ENCODE measurements around the gene OR2AJ1. TPM values are rescaled to one million over a fixed set of nuclear protein-coding genes. Genes with fewer than 3 reads are reported as not detected.

OR2AJ1 gene
- total RNA-seq (not detected), polyA plus RNA-seq (ENCODE audit: insufficient read depth in 1 of 8, insufficient read length in 8 of 8, low replicate concordance in 1 of 8) (not detected)
- long read RNA-seq, donor 1, result 0 reads
- long read RNA-seq, donor 2, result 0 reads
- long read RNA-seq, donor 3, result 0 reads
- long read RNA-seq, donor 4, result 0 reads
- long read RNA-seq, donor 5, result 0 reads
- long read RNA-seq, donor 6, result 0 reads
- long read RNA-seq, donor 7, result 0 reads
- long read RNA-seq, donor 8, result 0 reads
- long read RNA-seq, donor 9, result 0 reads
- long read RNA-seq, donor 10, result 0 reads
- long read RNA-seq, donor 11, result 0 reads

DNA sequence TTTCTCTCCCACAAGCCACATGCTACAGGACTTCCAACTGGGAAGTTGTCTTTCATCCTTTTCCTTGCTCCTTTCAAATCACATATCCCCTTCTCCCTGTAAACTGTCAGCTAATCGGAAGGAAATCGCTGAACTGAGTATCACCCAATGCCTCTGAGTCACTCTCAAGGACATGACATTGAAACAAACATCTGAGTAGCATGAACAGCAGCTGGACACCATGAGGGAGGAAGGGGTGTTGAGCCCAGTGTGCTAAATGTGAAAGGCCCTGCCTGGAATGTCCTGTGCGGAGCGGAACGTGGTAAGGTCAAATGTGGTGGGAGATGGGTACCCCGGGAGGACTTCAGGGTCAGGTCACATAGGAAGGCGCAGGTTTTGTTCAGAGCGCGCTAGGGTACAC lies at the start of gene OR2AJ1:
TSS of gene OR2AJ1 (plus strand) at position 22 of the 400 bp plus-strand sequence. CDS start 8,880 bp downstream, outside the sequence.
- peaks cover 7% of the 10 kb centered on the region for H3K9me3 ChIP-seq (replicated peaks; ENCODE audit: control insufficient read depth, low read depth, low read length)
- WGBS (ENCODE audit: insufficient coverage), result 86% methylated on average over 7 of the region's 9 CpGs

DNA sequence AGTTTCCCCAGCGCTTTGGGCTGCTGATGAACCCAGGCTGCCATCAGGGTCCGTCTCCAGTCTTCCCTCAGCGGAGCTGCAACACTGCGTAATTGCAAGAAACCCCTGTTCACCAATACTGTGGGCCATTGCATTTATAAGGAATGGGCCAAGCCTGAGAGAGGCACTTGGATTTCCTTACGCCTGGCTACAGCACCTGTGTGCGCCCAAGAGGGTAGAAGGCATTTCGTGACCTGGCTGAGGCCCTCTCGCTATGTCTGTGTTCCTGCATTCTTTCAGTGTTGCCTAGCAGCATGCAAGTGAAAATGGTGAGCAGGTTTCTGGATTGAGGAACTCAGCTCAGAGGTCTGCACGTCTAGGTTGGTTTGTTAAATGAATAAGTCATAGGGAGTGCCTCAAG lies 41.3 kb upstream of the OR2AJ1 start:
- Histone ChIP-seq H3K36me3 (ENCODE audit: control insufficient read depth, insufficient read depth, low read length) (no peaks in the 10 kb centered on the region), H3K27me3 (ENCODE audit: control insufficient read depth, insufficient read depth, low read length) (no peaks in the 10 kb centered on the region)
- WGBS (ENCODE audit: insufficient coverage), result 83% methylated on average over 6 of the region's 9 CpGs

More for the DNA sequence above, at the start of gene OR2AJ1:
- H3K4me1 ChIP-seq (ENCODE audit: control insufficient read depth, insufficient read depth, low read length), result no peaks in the 10 kb centered on the region
- no peak within 1 kb of the TSS for H3K4me3 ChIP-seq (ENCODE audit: low read length)
- no peak for DNase-seq
- H3K36me3 ChIP-seq (ENCODE audit: control insufficient read depth, insufficient read depth, low read length), result no peaks in the 10 kb centered on the region
- H3K27ac ChIP-seq (ENCODE audit: low read length), result no peak within 1 kb of the TSS
- H3K27me3 ChIP-seq (ENCODE audit: control insufficient read depth, insufficient read depth, low read length), result no peaks in the 10 kb centered on the region

DNA sequence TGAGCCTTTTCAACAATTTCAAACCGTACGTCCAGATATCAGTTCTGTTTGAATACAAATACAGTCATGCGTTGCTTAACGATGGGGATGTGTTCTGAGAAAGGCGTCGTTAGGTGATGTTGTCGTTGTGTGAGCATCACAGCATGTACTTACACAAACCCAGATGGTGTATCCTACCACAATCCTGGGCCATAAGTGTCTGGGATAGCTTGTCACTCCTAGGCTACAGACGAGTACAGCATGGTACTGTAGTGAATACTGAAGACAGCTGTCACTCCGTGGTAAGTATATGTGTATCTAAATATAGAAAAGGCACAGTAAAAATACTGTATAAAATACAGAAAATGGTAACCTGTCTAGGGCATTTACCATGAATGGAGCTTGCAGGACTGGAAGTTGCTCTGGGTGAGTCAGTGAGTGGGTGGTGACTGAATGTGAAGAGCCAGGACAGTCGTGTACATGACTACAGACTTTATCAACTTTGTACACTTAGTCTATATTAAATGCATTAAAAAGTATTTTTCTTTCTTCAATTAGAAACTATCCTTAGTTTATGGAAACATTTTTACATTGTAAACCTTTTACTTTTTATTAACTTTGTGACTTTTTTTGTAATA lies 39.8 kb upstream of the OR2AJ1 start:
- H3K4me1 ChIP-seq (ENCODE audit: control insufficient read depth, insufficient read depth, low read length), result no peaks in the 10 kb centered on the region
- no peaks in the 10 kb centered on the region for H3K36me3 ChIP-seq (ENCODE audit: control insufficient read depth, insufficient read depth, low read length)
- no peak overlapping the region for H3K27ac ChIP-seq (ENCODE audit: low read length)
- H3K4me3 ChIP-seq (ENCODE audit: low read length), result no peak overlapping the region
- WGBS (ENCODE audit: insufficient coverage), result 80% methylated on average over 2 of the region's 10 CpGs
- no peak for DNase-seq
- H3K27me3 ChIP-seq (ENCODE audit: control insufficient read depth, insufficient read depth, low read length), result no peaks in the 10 kb centered on the region
- H3K9me3 ChIP-seq (replicated peaks; ENCODE audit: control insufficient read depth, low read depth, low read length), result peaks cover 7% of the 10 kb centered on the region

More for the DNA sequence above, 41.3 kb upstream of the OR2AJ1 start:
- Histone ChIP-seq H3K27ac (ENCODE audit: low read length) (no peak overlapping the region), H3K4me3 (ENCODE audit: low read length) (no peak overlapping the region), H3K9me3 (replicated peaks; ENCODE audit: control insufficient read depth, low read depth, low read length) (peaks cover 12% of the 10 kb centered on the region), H3K4me1 (ENCODE audit: control insufficient read depth, insufficient read depth, low read length) (no peaks in the 10 kb centered on the region)
- DNase-seq, result no peak

GRCh38 chr1:247895163-247895637 lies 29.5 kb upstream of the OR2AJ1 start, which contains the start of gene OR2W3:
OR2W3 (plus strand) TSS chr1:247895587; CDS start chr1:247895587, 0 bp downstream.
- Histone ChIP-seq H3K27ac (ENCODE audit: low read length) (no peak within 1 kb of the TSS), H3K9me3 (replicated peaks; ENCODE audit: control insufficient read depth, low read depth, low read length) (peaks cover 18% of the 10 kb centered on the region), H3K27me3 (ENCODE audit: control insufficient read depth, insufficient read depth, low read length) (no peaks in the 10 kb centered on the region), H3K4me1 (ENCODE audit: control insufficient read depth, insufficient read depth, low read length) (no peaks in the 10 kb centered on the region), H3K36me3 (ENCODE audit: control insufficient read depth, insufficient read depth, low read length) (no peaks in the 10 kb centered on the region), H3K4me3 (ENCODE audit: low read length) (no peak within 1 kb of the TSS)
- no peak for DNase-seq
- WGBS (ENCODE audit: insufficient coverage), result no CpG with 5 or more reads among the region's 2 CpGs

DNA sequence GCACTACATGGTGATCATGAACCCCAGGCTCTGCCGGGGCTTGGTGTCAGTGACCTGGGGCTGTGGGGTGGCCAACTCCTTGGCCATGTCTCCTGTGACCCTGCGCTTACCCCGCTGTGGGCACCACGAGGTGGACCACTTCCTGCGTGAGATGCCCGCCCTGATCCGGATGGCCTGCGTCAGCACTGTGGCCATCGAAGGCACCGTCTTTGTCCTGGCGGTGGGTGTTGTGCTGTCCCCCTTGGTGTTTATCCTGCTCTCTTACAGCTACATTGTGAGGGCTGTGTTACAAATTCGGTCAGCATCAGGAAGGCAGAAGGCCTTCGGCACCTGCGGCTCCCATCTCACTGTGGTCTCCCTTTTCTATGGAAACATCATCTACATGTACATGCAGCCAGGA lies 28.7 kb upstream of the OR2AJ1 start:
- WGBS (ENCODE audit: insufficient coverage), result 93% methylated on average over 10 of the region's 14 CpGs
- Histone ChIP-seq H3K4me3 (ENCODE audit: low read length) (no peak overlapping the region), H3K36me3 (ENCODE audit: control insufficient read depth, insufficient read depth, low read length) (no peaks in the 10 kb centered on the region), H3K9me3 (replicated peaks; ENCODE audit: control insufficient read depth, low read depth, low read length) (peaks cover 22% of the 10 kb centered on the region), H3K27ac (ENCODE audit: low read length) (no peak overlapping the region), H3K4me1 (ENCODE audit: control insufficient read depth, insufficient read depth, low read length) (no peaks in the 10 kb centered on the region), H3K27me3 (ENCODE audit: control insufficient read depth, insufficient read depth, low read length) (no peaks in the 10 kb centered on the region)
- no peak for DNase-seq

DNA sequence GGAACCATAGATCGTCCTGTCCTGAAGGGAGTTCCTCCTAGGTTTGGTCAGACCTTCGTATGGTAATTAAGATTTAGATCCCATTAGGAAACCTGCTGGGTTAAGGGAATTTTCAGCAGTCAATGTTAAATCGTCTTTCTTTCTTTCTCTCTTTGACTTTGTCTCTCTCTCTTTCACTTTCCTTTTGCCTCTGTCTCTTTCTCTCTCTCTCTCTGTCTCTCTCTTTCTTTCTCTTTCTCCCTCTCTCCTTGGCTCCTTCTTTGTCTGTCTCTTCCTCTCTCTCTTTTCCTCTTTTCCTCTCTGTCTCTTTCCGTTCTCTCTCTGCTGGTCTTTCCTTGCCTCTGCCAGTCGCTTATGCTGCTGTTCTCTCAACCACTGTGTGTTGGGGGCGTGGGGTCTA lies 20.6 kb upstream of the OR2AJ1 start:
- no peak for DNase-seq
- H3K4me3 ChIP-seq (ENCODE audit: low read length), result no peak overlapping the region
- no peak overlapping the region for H3K27ac ChIP-seq (ENCODE audit: low read length)
- peaks cover 23% of the 10 kb centered on the region for H3K9me3 ChIP-seq (replicated peaks; ENCODE audit: control insufficient read depth, low read depth, low read length)
- H3K4me1 ChIP-seq (ENCODE audit: control insufficient read depth, insufficient read depth, low read length), result no peaks in the 10 kb centered on the region
- H3K36me3 ChIP-seq (ENCODE audit: control insufficient read depth, insufficient read depth, low read length), result no peaks in the 10 kb centered on the region
- H3K27me3 ChIP-seq (ENCODE audit: control insufficient read depth, insufficient read depth, low read length), result no peaks in the 10 kb centered on the region
- WGBS (ENCODE audit: insufficient coverage), result 78% methylated on average over 1 of the region's 6 CpGs

GRCh38 chr1:247905181-247905580 lies 19.5 kb upstream of the OR2AJ1 start:
- Histone ChIP-seq H3K4me3 (ENCODE audit: low read length) (no peak overlapping the region), H3K4me1 (ENCODE audit: control insufficient read depth, insufficient read depth, low read length) (no peaks in the 10 kb centered on the region), H3K27ac (ENCODE audit: low read length) (no peak overlapping the region), H3K27me3 (ENCODE audit: control insufficient read depth, insufficient read depth, low read length) (no peaks in the 10 kb centered on the region), H3K9me3 (replicated peaks; ENCODE audit: control insufficient read depth, low read depth, low read length) (peaks cover 23% of the 10 kb centered on the region), H3K36me3 (ENCODE audit: control insufficient read depth, insufficient read depth, low read length) (no peaks in the 10 kb centered on the region)
- 95% methylated on average over 9 of the region's 13 CpGs for WGBS (ENCODE audit: insufficient coverage)
- DNase-seq, result no peak

DNA sequence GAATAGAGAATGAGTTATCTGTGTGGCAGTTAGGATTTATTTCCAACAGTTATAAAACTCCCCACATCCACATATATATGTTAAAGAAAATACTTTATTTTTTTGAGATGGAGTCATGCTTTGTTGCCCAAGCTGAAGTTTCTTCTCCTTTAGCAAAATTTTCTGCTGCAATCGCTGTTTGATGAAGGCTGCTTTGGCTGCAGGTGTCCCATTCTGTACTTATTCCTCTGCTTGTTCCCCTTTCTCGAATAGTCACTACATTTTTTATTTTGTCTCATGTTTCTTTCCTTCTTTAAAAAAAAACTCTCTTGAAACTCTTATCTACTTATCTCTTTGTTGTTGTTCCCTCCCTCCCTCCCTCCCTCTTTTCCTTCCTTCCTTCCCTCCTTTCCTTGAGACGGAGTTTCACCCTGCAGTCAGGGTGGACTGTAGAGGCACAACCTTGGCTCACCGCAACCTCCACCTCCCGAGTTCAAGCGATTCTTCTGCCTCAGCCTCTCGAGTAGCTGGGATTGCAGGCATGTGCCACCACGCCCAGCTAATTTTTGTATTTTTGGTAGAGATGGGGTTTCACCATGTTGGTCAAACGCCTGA lies 18.7 kb upstream of the OR2AJ1 start:
- no peak for DNase-seq
- no peaks in the 10 kb centered on the region for H3K4me1 ChIP-seq (ENCODE audit: control insufficient read depth, insufficient read depth, low read length)
- H3K36me3 ChIP-seq (ENCODE audit: control insufficient read depth, insufficient read depth, low read length), result no peaks in the 10 kb centered on the region
- no peaks in the 10 kb centered on the region for H3K27me3 ChIP-seq (ENCODE audit: control insufficient read depth, insufficient read depth, low read length)
- WGBS (ENCODE audit: insufficient coverage), result 87% methylated on average over 4 of the region's 9 CpGs
- H3K9me3 ChIP-seq (replicated peaks; ENCODE audit: control insufficient read depth, low read depth, low read length), result peaks cover 24% of the 10 kb centered on the region
- no peak overlapping the region for H3K27ac ChIP-seq (ENCODE audit: low read length)
- no peak overlapping the region for H3K4me3 ChIP-seq (ENCODE audit: low read length)

DNA sequence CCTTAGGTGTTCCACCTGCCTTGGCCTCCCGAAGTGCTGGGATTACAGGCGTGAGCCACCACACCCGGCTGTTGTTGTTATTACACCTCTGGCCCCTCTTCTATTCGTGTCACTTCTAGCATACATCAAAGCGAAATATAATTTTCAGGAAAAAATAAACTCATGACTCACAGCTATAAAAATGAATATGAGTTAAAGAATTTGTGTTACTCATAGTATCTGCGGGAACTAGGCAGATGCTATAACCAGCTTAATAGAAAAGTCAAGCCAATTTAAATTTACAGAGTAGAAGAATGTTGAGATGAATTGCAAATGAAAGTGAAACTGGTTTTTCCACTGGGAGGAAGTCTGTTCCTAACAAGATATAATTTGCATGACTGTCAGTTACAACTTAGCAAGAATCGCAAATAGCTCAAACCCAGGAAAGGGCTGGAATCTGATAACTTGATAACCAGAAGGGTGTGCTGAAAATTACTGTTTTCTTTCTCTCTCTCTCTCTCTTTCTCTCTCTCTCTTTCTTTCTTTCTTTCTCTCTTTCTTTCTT lies 18.1 kb upstream of the OR2AJ1 start:
- H3K9me3 ChIP-seq (replicated peaks; ENCODE audit: control insufficient read depth, low read depth, low read length), result peaks cover 24% of the 10 kb centered on the region
- DNase-seq, result peak; percentile 9
- no peaks in the 10 kb centered on the region for H3K36me3 ChIP-seq (ENCODE audit: control insufficient read depth, insufficient read depth, low read length)
- WGBS (ENCODE audit: insufficient coverage), result no CpG with 5 or more reads among the region's 7 CpGs
- no peak overlapping the region for H3K27ac ChIP-seq (ENCODE audit: low read length)
- H3K4me3 ChIP-seq (ENCODE audit: low read length), result no peak overlapping the region
- no peaks in the 10 kb centered on the region for H3K4me1 ChIP-seq (ENCODE audit: control insufficient read depth, insufficient read depth, low read length)
- H3K27me3 ChIP-seq (ENCODE audit: control insufficient read depth, insufficient read depth, low read length), result no peaks in the 10 kb centered on the region

DNA sequence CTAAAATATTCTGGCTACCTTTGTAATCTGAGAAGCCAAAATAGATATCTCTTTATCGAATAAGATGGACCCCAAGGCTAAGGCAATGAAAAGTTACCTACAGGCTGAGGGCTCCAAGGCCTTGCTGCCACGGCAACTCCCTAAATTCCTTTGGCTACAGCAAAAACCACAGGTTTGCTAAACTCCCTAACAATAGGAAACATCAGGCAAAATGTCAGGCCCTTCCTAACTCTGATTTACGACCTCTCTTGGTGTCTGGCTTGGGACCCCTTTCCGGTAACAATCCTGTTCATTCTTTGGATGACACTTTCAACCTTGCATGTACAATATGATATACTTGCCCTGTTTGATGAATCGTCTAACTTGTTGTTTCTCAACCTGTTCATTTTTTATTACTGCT lies 15.9 kb upstream of the OR2AJ1 start:
- Histone ChIP-seq H3K27ac (ENCODE audit: low read length) (no peak overlapping the region), H3K36me3 (ENCODE audit: control insufficient read depth, insufficient read depth, low read length) (no peaks in the 10 kb centered on the region), H3K27me3 (ENCODE audit: control insufficient read depth, insufficient read depth, low read length) (no peaks in the 10 kb centered on the region), H3K9me3 (replicated peaks; ENCODE audit: control insufficient read depth, low read depth, low read length) (peaks cover 26% of the 10 kb centered on the region), H3K4me3 (ENCODE audit: low read length) (no peak overlapping the region), H3K4me1 (ENCODE audit: control insufficient read depth, insufficient read depth, low read length) (no peaks in the 10 kb centered on the region)
- DNase-seq, result no peak
- 83% methylated on average over 3 of the region's 5 CpGs for WGBS (ENCODE audit: insufficient coverage)

All from muscle of leg (tissue), 16 donors.